ENCODE measurements around the gene TMEM81. TPM values are rescaled to one million over a fixed set of nuclear protein-coding genes. Genes with fewer than 3 reads are reported as not detected.
A peak's percentile ranks its signal among the peaks of the same experiment; 100 is the strongest.

The TMEM81 gene
- polyA plus RNA-seq, 1 donor (not counting 4 experiments of a cell fraction or from before 2014, with no cell fraction given), result 1.4 TPM

- H3K4me2 ChIP-seq (ENCODE audit: control insufficient read depth, extremely low read depth, insufficient read depth, low read depth, low read length), result peak overlapping the region; percentile 62
- H3K9me1 ChIP-seq (ENCODE audit: control insufficient read depth, extremely low read depth, insufficient read depth, low read length), result no peaks in the 10 kb centered on the region
- H3K27ac ChIP-seq (ENCODE audit: control insufficient read depth, insufficient read depth, low read length), result peak overlapping the region; percentile 70
- peak overlapping the region; percentile 62 for H2AFZ ChIP-seq (ENCODE audit: control insufficient read depth, low read length)
- H3K27me3 ChIP-seq (ENCODE audit: control insufficient read depth, extremely low read depth, insufficient read depth, low read length), result no peaks in the 10 kb centered on the region
- H3K4me3 ChIP-seq (ENCODE audit: control insufficient read depth in 2 of 3, extremely low read depth in 1 of 3, insufficient read depth in 2 of 3, low read depth in 1 of 3, low read length in 3 of 3), result peak overlapping the region in 1 of 3 experiments; percentile 26
- TF ChIP-seq CTCF (optimal IDR thresholded peaks at IDR 0.05 in 1 of 3, IDR thresholded peaks at IDR 0.05 in 1 of 3, conservative IDR thresholded peaks at IDR 0.05 in 1 of 3; ENCODE audit: extremely low read depth in 1 of 3, insufficient read depth in 2 of 3, low read length in 3 of 3) (no peak), EZH2 (IDR thresholded peaks at IDR 0.05; ENCODE audit: low read length) (no peak)
- no peaks in the 10 kb centered on the region for H3K79me2 ChIP-seq (ENCODE audit: control insufficient read depth, insufficient read depth, low read length)
- H4K20me1 ChIP-seq (ENCODE audit: control insufficient read depth, extremely low read depth, insufficient read depth, low read length), result no peaks in the 10 kb centered on the region
- FAIRE-seq (no peak), DNase-seq (ENCODE audit: low read depth, low spot score) (peak; percentile 68)
- H3K9ac ChIP-seq (ENCODE audit: control insufficient read depth, extremely low read depth, insufficient read depth, low read length), result peak overlapping the region; percentile 51
- dilution Hi-C loops (cut with MboI; ENCODE audit: extremely low pct_ligation_motif_present, low sequenced_read_pairs), result no loop called here
- H3K36me3 ChIP-seq (ENCODE audit: control insufficient read depth in 2 of 2, extremely low read depth in 1 of 2, insufficient read depth in 2 of 2, low read length in 2 of 2), result no peaks in the 10 kb centered on the region
- H3K4me1 ChIP-seq (ENCODE audit: control insufficient read depth, extremely low read depth, insufficient read depth, low read length), result peaks cover 20% of the 10 kb centered on the region
- H3K9me3 ChIP-seq (ENCODE audit: control insufficient read depth, low read depth, low read length), result no peaks in the 10 kb centered on the region
Observed at GRCh38 chr1:205073511-205073910, 10.7 kb downstream of the TMEM81 start.

- H2AFZ ChIP-seq (ENCODE audit: control insufficient read depth, low read length), result no peak overlapping the region
- H3K27ac ChIP-seq (ENCODE audit: control insufficient read depth, insufficient read depth, low read length), result peak overlapping the region; percentile 70
- no peaks in the 10 kb centered on the region for H3K36me3 ChIP-seq (ENCODE audit: control insufficient read depth in 2 of 2, extremely low read depth in 1 of 2, insufficient read depth in 2 of 2, low read length in 2 of 2)
- no peak for TF ChIP-seq CTCF (optimal IDR thresholded peaks at IDR 0.05 in 1 of 3, IDR thresholded peaks at IDR 0.05 in 1 of 3, conservative IDR thresholded peaks at IDR 0.05 in 1 of 3; ENCODE audit: extremely low read depth in 1 of 3, insufficient read depth in 2 of 3, low read length in 3 of 3)
- dilution Hi-C loops (cut with MboI; ENCODE audit: extremely low pct_ligation_motif_present, low sequenced_read_pairs), result no loop called here
- no peaks in the 10 kb centered on the region for H3K27me3 ChIP-seq (ENCODE audit: control insufficient read depth, extremely low read depth, insufficient read depth, low read length)
- H3K9me1 ChIP-seq (ENCODE audit: control insufficient read depth, extremely low read depth, insufficient read depth, low read length), result no peaks in the 10 kb centered on the region
- DNase-seq (ENCODE audit: low read depth, low spot score) (peak; percentile 55), FAIRE-seq (peak; percentile 74)
- no peaks in the 10 kb centered on the region for H3K79me2 ChIP-seq (ENCODE audit: control insufficient read depth, insufficient read depth, low read length)
- H4K20me1 ChIP-seq (ENCODE audit: control insufficient read depth, extremely low read depth, insufficient read depth, low read length), result no peaks in the 10 kb centered on the region
- no peaks in the 10 kb centered on the region for H3K9me3 ChIP-seq (ENCODE audit: control insufficient read depth, low read depth, low read length)
- H3K4me1 ChIP-seq (ENCODE audit: control insufficient read depth, extremely low read depth, insufficient read depth, low read length), result peaks cover 20% of the 10 kb centered on the region
- H3K9ac ChIP-seq (ENCODE audit: control insufficient read depth, extremely low read depth, insufficient read depth, low read length), result peak overlapping the region; percentile 45
- H3K4me3 ChIP-seq (ENCODE audit: control insufficient read depth in 2 of 3, extremely low read depth in 1 of 3, insufficient read depth in 2 of 3, low read depth in 1 of 3, low read length in 3 of 3), result no peak overlapping the region
- H3K4me2 ChIP-seq (ENCODE audit: control insufficient read depth, extremely low read depth, insufficient read depth, low read depth, low read length), result peak overlapping the region; percentile 62
Observed at GRCh38 chr1:205072881-205073280, 11.4 kb downstream of the TMEM81 start.

Measured in keratinocyte (primary cell).